GOT3 (cell line): ENCODE results near the gene ZNF385D.
"Not testable (repeated sequence)": the region's sequence is repeated elsewhere in the genome, so short reads cannot be mapped to it uniquely, and the experiment has no call there.

Experiments used
- DNase-seq: peaks from one replicate; lab custom pipeline; 2025; ENCODE audit warnings: mixed read lengths; lab: John Stamatoyannopoulos, UW

Gene ZNF385D

DNA sequence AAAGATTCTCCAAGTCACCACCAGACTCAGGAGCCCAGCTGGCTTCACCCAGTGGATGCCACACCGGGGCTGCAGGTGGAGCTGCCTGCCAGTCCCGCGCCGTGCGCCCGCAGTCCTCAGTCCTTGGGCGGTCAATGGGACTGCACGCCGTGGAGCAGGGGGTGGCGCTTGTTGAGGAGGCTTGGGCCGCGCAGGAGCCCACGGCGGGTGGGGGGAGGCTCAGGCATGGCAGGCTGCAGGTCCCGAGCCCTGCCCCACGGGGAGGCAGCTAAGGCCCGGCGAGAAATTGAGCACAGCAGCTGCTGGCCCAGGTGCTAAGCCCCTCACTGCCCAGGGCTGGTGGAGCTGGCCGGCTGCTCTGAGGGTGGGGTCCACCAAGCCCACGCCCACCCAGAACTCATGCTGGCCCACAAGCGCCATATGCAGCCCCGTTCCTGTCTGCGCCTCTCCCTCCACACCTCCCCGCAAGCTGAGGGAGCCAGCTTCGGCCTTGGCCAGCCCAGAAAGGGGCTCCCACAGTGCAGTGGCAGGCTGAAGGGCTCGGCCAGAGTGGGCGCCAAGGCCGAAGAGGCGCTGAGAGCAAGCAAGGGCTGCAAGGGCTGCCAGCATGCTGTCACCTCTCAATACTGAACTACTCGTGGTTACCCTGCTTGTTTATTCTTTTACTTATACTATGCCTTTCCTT is 363.7 kb downstream of the ZNF385D start:
- DNase-seq: not testable (repeated sequence)

DNA sequence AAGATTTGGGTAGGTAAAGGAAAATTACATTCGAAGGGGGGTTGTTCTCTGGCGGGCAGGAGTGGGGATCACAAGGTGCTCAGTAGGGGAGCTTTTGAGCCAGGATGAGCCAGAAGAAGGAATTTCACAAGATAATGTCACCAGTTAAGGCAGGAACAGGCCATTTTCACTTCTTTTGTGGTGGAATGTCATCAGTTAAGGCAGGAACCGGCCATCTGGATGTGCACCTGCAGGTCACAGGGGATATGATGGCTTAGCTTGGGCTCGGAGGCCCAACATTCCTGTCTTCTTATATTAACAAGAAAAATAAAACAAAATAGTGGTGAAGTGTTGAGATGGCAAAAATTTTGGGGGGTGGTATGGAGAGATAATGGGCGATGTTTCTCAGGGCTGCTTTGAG is 373.0 kb downstream of the ZNF385D start:
- not testable (repeated sequence) for DNase-seq

DNA sequence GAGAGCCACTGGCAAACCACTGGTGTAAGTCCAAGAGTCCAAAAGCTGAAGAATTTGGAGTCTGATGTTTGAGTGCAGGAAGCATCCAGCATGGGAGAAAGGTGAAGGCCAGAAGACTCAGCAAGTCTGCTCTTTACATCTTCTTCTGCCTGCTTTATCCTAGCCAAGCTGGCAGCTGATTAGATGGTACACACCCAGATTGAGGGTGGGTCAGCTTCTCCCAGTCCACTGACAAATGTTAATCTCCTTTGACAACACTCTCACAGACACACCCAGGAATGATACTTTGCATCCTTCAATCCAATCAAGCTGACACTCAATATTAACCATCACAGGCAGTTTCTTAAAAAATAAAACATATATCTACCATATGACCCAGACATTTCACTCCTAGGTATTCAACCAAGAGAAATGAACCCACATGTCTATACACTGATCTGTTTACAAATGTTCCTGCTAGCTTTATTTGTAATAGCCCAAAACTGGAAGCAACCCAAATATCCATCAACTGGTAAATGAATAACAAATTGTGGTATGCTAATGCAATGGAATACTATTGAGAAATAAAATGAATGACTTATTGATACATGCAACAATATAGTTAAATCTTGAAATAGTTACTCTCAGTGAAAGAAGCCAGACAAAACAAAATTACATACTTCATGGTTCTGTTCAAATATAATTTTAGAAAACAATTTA is 373.8 kb downstream of the ZNF385D start:
- no peak for DNase-seq

DNA sequence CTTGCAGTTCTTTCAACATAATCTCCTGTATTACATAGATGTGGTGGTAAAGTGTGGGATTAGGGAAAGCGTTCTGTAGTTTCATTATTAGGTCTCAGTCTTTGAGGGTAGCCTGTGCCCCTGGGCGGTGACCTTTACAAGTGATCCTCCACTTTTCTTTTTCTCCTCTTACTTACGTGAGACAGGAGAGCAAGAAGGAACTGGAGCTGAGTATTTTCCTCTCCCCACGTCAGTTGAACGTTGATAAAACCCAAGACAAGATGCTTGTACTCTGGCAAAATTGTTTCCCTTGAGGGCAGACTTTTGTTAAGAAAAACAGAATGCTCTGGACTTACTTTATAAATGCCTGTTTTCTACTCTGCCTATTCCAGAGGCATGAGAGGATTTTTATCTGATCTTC is 378.7 kb downstream of the ZNF385D start:
- DNase-seq: no peak
